Astrocyte of the hippocampus (primary cell): ENCODE data around the gene OR2AG2.

Experiments
- DNase-seq: peaks from one replicate; pipeline ENCODE4 v3.0.0; 2011; ENCODE audit warnings: low read depth, low spot score

Gene OR2AG2

DNA sequence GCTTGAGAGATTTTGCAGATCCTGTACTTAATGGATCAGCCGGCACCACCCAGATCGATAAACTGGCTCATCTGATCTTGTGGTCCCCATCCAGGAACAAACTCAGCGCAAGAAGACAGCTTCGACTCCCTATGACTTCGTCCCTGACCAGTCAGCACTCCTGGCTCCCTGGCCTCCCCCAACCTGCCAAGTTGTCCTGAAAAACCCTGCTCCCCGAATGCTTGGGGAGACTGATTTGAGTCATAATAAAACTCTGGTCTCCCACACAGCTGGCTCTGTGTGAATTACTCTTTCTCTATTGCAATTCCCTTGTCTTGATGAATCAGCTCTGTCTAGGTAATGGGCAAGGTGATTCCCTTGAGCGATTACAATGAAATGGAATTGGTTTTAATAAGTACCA lies 29.5 kb downstream of the OR2AG2 start:
- no peak for DNase-seq

- no peak for DNase-seq
Measured at GRCh38 chr11:6738590-6738989, 33.2 kb downstream of the OR2AG2 start.

- peak; percentile 39 for DNase-seq
Measured at GRCh38 chr11:6737872-6738466, 33.8 kb downstream of the OR2AG2 start.

GRCh38 chr11:6736495-6737121 lies 35.2 kb downstream of the OR2AG2 start:
- DNase-seq: peak; percentile 35

- peak; percentile 3 for DNase-seq
Measured at GRCh38 chr11:6735306-6735705, 36.5 kb downstream of the OR2AG2 start.

- DNase-seq: no peak
Measured at GRCh38 chr11:6734616-6735015, 37.2 kb downstream of the OR2AG2 start.

DNA sequence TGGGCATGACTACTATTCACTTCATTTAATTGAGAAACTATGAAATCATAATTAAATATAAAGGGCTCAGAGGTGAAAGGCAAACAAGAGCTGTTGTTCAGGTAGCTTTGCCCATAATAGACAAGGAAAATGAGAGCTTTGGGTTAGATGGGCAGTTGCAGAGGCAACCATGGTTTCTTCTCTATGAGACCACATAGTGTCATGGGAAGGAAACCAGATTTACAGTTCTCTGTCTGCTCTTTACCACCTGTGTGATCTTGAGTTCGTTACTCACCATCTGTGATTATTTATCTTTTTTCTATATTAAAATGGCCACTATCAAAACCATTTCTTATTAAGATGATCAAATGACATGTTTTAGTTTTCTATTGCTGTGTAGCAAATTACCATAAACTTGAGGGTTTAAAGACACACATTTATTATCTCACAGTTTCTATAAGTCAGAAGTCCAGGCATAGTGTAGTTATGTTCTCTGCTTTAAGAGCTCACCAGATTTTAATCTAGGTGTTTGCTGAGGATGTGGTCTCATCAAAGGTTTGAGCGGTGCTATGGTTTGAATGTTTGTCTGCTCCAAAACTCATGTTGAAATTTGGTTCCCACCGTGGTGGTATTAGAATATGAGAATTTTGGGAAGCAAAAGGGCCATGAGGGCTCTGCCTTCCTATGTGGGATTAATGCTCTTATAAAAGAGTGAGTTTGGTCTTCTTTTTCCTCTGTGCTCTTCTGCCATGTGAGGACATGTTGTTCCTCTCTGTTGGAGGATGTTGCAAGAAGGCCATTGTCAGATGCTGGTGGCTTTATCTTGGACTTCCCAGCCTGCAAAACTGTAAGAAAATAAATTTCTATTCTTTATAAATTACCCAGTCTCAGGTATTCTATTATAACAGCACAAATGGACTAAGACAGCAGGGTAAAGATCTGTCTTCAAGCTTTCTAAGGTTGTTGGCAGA lies 38.2 kb downstream of the OR2AG2 start:
- no peak for DNase-seq

DNA sequence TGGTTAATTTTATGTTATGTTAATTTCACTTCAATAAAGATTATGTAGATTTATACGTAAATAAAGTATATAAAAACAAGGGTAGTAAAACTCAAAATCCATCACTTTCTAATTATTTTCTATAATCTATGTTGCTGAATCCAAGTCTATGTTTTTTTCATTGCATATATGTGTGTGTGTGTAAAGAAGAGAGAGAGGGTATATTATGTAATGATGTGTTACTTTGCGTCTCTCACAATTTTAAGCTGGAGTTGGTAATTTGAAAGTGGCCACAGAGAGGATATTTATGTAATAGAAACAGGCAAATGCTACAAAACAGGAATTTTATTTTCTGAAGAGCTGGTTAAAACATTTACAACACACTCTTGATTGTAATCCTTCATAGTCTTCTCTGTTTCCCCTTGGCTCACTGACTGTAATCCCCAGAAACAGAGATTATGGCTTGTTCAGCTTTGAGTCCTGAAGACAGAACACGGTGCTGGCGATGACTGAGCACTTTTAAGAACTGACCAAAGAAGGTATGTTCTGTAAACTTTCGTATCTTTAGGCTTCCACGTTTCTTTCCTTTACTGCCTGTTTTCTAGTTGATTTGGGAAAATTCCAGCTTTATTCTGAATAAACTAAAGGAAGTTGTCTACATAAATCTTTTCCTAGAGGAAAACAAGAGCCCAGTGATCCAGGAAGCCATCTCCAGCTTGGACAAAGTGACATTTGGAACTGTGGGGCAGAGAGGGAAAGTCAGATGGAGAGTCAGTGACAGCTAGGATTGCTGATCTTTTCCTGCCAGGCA lies 43.6 kb downstream of the OR2AG2 start:
- DNase-seq: no peak

- DNase-seq: no peak
Measured at GRCh38 chr11:6725386-6725896, 46.3 kb downstream of the OR2AG2 start.

DNA sequence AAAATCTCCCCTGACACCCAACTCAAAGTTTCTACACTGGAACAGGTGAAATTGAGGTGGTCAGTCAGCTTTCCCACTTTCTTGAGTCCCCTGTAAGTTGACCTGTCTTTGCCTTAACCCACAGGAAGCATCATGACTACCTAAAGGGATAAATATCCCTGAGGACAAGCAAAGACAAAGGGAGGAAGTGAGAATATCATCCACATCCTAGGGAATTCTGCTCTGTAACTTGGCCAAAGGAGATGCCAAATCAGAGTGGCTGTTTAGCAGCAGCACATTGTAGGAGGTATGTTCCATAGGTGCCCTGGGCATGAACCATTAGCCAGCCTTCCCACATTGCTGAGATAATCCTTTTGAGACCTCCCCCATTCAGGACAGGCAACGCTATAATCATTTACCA lies 47.8 kb downstream of the OR2AG2 start:
- DNase-seq: no peak

- DNase-seq: no peak
Measured at GRCh38 chr11:6721343-6721742, 50.4 kb downstream of the OR2AG2 start.

GRCh38 chr11:6719576-6719975 lies 52.2 kb downstream of the OR2AG2 start:
- DNase-seq: no peak

DNA sequence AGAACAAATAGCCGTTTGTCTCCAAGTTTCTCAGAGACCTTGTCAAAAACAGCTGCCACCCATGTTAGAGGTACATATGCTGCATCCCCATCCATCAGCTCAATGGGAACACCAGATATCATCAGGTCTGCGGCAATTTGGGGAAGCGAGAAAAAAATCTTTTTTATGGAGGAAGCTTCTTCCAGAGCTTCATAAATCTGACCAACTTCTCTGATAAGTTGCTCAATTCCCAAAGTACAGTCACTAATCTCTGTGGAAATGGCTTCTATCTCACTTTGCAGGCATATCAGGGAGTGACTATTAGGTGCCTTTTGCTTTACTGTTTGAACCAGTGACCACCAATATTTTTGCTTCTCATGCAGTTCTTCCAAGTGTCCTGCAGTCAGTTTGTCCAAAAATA lies 54.4 kb downstream of the OR2AG2 start:
- no peak for DNase-seq
